ENCODE data around the gene WDR64. TPM values are rescaled to one million over a fixed set of nuclear protein-coding genes. Genes with fewer than 3 reads are reported as not detected.

WDR64 gene
- total and polyA plus RNA-seq, 7 donors: 0.09 TPM; not detected in 6

- TF ChIP-seq EP300 (IDR thresholded peaks at IDR 0.05): no peak
- no peak for TF ChIP-seq POLR2A (IDR thresholded peaks at IDR 0.05)
- TF ChIP-seq CTCF (IDR thresholded peaks at IDR 0.05): no peak
- no peak for TF ChIP-seq POLR2AphosphoS5 (IDR thresholded peaks at IDR 0.05)
- no peak overlapping the region for H3K4me3 ChIP-seq
- no peaks in the 10 kb centered on the region for H3K9me3 ChIP-seq
Measured at GRCh38 chr1:241713316-241713715, 61.2 kb downstream of the WDR64 start.

GRCh38 chr1:241714321-241715218 is 62.5 kb downstream of the WDR64 start:
- Histone ChIP-seq H3K36me3 (no peaks in the 10 kb centered on the region), H3K4me3 (no peak overlapping the region), H3K9me3 (no peaks in the 10 kb centered on the region), H3K27ac (no peak overlapping the region), H3K4me1 (no peaks in the 10 kb centered on the region), H3K27me3 (no peaks in the 10 kb centered on the region)
- WGBS, 2 donors: 84% methylated on average over 2 of the region's 2 CpGs
- no peak for TF ChIP-seq POLR2AphosphoS5 (IDR thresholded peaks at IDR 0.05)
- intact Hi-C loops (cut with DNase I): no loop called here
- DNase-seq: no peak

More at GRCh38 chr1:241713316-241713715, 61.2 kb downstream of the WDR64 start:
- WGBS, 2 donors: 57 to 71% methylated on average over 2 of the region's 2 CpGs
- no peak for DNase-seq
- Histone ChIP-seq H3K36me3 (no peaks in the 10 kb centered on the region), H3K4me1 (no peaks in the 10 kb centered on the region), H3K27ac (no peak overlapping the region), H3K27me3 (no peaks in the 10 kb centered on the region)
- intact Hi-C loops (cut with DNase I): no loop called here

GRCh38 chr1:241715435-241715834 is 63.4 kb downstream of the WDR64 start:
- TF ChIP-seq CTCF (IDR thresholded peaks at IDR 0.05): no peak
- TF ChIP-seq EP300 (IDR thresholded peaks at IDR 0.05): no peak
- TF ChIP-seq POLR2A (IDR thresholded peaks at IDR 0.05): no peak
- no peak for TF ChIP-seq POLR2AphosphoS5 (IDR thresholded peaks at IDR 0.05)
- WGBS, 2 donors: 86 to 92% methylated on average over 3 of the region's 3 CpGs
- no peak overlapping the region for H3K27ac ChIP-seq

GRCh38 chr1:241715956-241716355 is 63.9 kb downstream of the WDR64 start:
- Histone ChIP-seq H3K4me3 (no peak overlapping the region), H3K36me3 (no peaks in the 10 kb centered on the region), H3K27me3 (no peaks in the 10 kb centered on the region), H3K4me1 (no peaks in the 10 kb centered on the region), H3K27ac (no peak overlapping the region), H3K9me3 (no peaks in the 10 kb centered on the region)
- no peak for DNase-seq
- TF ChIP-seq POLR2AphosphoS5 (IDR thresholded peaks at IDR 0.05): no peak
- TF ChIP-seq POLR2A (IDR thresholded peaks at IDR 0.05): no peak
- no peak for TF ChIP-seq CTCF (IDR thresholded peaks at IDR 0.05)
- TF ChIP-seq EP300 (IDR thresholded peaks at IDR 0.05): no peak
- intact Hi-C loops (cut with DNase I): no loop called here
- 90 to 92% methylated on average over 4 of the region's 4 CpGs for WGBS, 2 donors

More at GRCh38 chr1:241715435-241715834, 63.4 kb downstream of the WDR64 start:
- intact Hi-C loops (cut with DNase I): no loop called here
- Histone ChIP-seq H3K4me3 (no peak overlapping the region), H3K27me3 (no peaks in the 10 kb centered on the region), H3K4me1 (no peaks in the 10 kb centered on the region), H3K36me3 (no peaks in the 10 kb centered on the region), H3K9me3 (no peaks in the 10 kb centered on the region)
- no peak for DNase-seq

- 70 to 73% methylated on average over 6 of the region's 6 CpGs for WGBS, 2 donors
- intact Hi-C loops (cut with DNase I): no loop called here
- H3K36me3 ChIP-seq: no peaks in the 10 kb centered on the region
- H3K27me3 ChIP-seq: no peaks in the 10 kb centered on the region
- H3K9me3 ChIP-seq: no peaks in the 10 kb centered on the region
- TF ChIP-seq CTCF (IDR thresholded peaks at IDR 0.05) (no peak), POLR2A (IDR thresholded peaks at IDR 0.05) (no peak), POLR2AphosphoS5 (IDR thresholded peaks at IDR 0.05) (no peak)
- DNase-seq: no peak
- no peak overlapping the region for H3K4me3 ChIP-seq
- H3K27ac ChIP-seq: no peak overlapping the region
- H3K4me1 ChIP-seq: no peaks in the 10 kb centered on the region
Measured at GRCh38 chr1:241716915-241717656, 65.0 kb downstream of the WDR64 start.

All from sigmoid colon (tissue), 7 donors.